Ramos (cell line): ENCODE measurements around the gene FNDC3B.

Experiments used
- in situ Hi-C: fragments of 300-500 bp; cut with MboI; formaldehyde crosslinking; loops from one replicate; pipeline ENCODE4 v1.14.3; 2022; ENCODE audit warnings: low sequenced_read_pairs; ENCODE audit not compliant: unreplicated experiment

The FNDC3B gene

GRCh38 chr3:172448661-172449465 lies 409.5 kb downstream of the FNDC3B start:
- in situ Hi-C loops = no loop called here

- in situ Hi-C loops = no loop called here
Measured at GRCh38 chr3:172449466-172450149, 410.2 kb downstream of the FNDC3B start.
